Measurements from ENCODE around the gene FLT4.

FLT4 gene

DNA sequence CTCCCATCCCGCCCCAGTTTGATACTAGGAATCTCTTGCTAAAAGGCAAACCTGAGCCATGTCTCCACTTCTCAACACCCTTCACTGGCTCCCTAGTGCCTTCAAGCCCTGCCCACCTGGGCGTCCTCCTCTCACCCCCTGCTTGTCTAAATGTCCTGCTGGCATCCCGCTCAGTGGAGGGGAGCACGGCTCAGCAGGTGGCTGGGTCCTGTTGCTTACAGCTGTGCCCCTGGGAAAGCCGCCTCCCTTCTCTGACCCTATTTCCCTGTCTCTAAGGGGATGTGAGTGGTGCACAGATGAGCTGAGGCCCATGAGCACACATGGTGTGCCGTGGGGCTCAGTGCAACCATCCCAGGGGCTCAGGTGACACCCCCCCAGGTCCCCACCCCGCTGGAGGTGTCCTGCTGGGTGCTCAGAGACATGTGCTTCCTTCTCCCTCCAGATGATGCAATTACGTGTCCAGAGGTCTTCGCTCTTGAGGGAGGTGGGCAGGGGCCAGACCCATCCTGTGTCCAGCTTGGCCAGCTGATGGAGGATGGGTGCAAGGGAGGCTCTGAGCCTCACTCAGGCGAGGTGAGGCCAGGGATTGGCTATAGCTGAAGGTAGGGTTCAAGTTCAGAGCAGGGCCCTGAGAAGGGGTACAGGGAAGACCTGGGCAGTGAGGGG lies 24.1 kb downstream of the FLT4 start:
- TF ChIP-seq, protein P1, sequence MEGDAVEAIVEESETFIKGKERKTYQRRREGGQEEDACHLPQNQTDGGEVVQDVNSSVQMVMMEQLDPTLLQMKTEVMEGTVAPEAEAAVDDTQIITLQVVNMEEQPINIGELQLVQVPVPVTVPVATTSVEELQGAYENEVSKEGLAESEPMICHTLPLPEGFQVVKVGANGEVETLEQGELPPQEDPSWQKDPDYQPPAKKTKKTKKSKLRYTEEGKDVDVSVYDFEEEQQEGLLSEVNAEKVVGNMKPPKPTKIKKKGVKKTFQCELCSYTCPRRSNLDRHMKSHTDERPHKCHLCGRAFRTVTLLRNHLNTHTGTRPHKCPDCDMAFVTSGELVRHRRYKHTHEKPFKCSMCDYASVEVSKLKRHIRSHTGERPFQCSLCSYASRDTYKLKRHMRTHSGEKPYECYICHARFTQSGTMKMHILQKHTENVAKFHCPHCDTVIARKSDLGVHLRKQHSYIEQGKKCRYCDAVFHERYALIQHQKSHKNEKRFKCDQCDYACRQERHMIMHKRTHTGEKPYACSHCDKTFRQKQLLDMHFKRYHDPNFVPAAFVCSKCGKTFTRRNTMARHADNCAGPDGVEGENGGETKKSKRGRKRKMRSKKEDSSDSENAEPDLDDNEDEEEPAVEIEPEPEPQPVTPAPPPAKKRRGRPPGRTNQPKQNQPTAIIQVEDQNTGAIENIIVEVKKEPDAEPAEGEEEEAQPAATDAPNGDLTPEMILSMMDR (IDR thresholded peaks at IDR 0.05; ENCODE audit: insufficient read depth, low read depth, low read length, missing control alignments) = no peak

DNA sequence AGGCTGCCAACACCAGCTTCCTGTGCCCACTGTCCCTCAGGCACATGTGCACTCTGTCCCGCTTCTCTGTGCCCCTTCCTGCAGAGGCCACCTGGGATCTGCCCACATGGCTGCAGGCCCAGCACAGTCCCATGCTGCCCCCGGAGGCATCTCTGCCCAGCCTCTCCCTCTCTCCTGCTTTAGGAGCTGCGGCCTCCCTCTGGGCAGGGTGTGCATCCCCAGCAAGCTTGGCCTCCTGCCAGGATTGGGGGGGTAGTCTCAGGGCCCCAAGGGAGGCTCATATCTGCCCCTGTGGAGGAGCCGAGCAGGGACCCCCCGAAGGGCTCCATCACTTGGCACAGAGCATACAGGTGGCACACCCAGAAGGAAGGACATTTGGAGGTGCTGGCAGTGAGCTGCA lies 24.8 kb downstream of the FLT4 start:
- no peak for DNase-seq (ENCODE audit: low read depth)
- H3K4me3 ChIP-seq (ENCODE audit: low read length) = no peak overlapping the region
- TF ChIP-seq, protein P1 (IDR thresholded peaks at IDR 0.05; ENCODE audit: insufficient read depth, low read depth, low read length, missing control alignments) = no peak

More for the DNA sequence above, 24.1 kb downstream of the FLT4 start:
- H3K4me3 ChIP-seq (ENCODE audit: low read length) = no peak overlapping the region
- DNase-seq (ENCODE audit: low read depth) = no peak

DNA sequence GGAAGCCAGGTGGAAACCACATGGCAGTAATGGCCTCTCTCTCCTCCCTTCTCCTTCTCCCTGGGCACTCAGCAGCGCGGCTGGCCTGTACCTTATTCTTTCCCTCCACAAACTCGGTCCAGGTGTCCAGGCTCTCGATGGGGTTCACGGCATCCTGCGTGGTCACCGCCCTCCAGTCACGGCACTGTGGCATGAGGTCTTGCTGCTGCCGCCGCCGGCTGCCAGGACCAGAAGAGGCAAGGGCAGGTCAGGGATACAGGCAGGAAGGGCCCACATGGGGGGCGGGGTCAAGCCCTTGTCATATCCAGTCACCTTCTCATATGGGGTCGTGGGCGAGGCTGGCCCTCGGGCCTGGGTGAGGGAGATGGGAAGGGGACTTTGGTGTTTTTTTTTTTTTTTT lies 25.6 kb downstream of the FLT4 start:
- TF ChIP-seq, protein P1 (IDR thresholded peaks at IDR 0.05; ENCODE audit: insufficient read depth, low read depth, low read length, missing control alignments) = no peak
- H3K4me3 ChIP-seq (ENCODE audit: low read length) = no peak overlapping the region
- no peak for DNase-seq (ENCODE audit: low read depth)

DNA sequence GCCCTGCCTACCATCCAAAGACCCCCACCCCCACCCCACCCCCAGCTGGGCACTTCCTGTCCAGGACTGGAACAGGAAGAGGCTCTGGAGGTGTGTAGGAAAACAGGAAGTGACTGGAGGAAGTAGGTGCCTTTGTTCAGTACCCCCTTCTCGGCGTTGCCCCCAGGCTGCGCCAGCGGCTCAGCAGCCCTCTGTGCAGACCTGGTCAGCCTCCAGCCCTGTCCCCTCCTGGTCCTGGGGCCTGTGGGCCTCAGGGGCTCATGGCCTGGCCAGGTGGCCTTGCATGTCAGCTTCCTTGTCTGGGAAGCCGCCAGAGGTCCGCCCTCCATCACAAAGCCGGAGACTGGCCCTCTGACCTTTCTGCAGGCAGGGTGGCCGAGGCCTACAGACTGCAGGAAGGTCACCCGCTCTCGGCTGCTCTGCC lies 26.0 kb downstream of the FLT4 start:
- TF ChIP-seq, protein P1 (IDR thresholded peaks at IDR 0.05; ENCODE audit: insufficient read depth, low read depth, low read length, missing control alignments) = no peak
- H3K4me3 ChIP-seq (ENCODE audit: low read length) = no peak overlapping the region
- no peak for DNase-seq (ENCODE audit: low read depth)

DNA sequence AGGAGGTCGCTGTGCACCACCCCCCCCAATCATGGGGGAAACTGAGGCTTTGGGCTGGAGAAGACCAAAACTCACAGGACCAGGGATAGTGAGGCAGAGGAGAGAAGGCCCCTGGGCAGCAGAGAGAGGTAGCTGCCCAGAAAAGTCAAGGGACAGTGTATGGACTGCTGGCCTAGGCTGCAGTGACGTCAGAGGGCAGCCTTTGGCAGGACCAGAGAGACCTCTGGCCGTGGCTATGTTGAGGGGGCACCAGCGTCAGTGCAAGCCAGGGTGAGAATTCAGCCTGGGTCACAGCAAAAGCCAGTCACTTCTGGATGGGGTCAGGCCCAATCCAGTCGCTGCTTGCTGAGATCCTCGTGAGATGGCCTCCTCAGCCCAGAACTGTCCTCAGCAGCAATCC lies 26.5 kb downstream of the FLT4 start:
- DNase-seq (ENCODE audit: low read depth) = no peak
- TF ChIP-seq, protein P1 (IDR thresholded peaks at IDR 0.05; ENCODE audit: insufficient read depth, low read depth, low read length, missing control alignments) = no peak
- H3K4me3 ChIP-seq (ENCODE audit: low read length) = no peak overlapping the region

DNA sequence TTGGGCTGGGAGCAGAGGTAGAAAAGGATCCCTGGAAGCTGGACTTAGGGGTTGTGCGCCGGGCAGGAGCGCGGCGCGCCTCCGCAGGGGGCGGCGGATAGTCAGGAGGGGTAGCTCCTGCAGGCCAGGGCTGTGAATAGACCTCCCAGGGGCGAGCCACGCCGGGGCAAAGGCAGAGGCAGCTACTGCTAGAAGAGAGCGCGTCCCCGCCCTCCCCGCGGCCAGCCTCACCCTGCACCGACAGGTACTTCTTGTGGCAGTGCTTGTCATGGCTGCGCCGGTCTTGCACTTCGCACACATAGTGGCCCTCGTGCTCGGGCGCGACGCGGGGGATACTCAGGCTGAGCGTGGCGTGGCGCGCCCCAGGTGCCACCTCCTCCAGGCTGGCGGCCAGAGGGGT lies 28.1 kb downstream of the FLT4 start:
- no peak for DNase-seq (ENCODE audit: low read depth)
- TF ChIP-seq, protein P1 (IDR thresholded peaks at IDR 0.05; ENCODE audit: insufficient read depth, low read depth, low read length, missing control alignments) = no peak
- no peak overlapping the region for H3K4me3 ChIP-seq (ENCODE audit: low read length)

DNA sequence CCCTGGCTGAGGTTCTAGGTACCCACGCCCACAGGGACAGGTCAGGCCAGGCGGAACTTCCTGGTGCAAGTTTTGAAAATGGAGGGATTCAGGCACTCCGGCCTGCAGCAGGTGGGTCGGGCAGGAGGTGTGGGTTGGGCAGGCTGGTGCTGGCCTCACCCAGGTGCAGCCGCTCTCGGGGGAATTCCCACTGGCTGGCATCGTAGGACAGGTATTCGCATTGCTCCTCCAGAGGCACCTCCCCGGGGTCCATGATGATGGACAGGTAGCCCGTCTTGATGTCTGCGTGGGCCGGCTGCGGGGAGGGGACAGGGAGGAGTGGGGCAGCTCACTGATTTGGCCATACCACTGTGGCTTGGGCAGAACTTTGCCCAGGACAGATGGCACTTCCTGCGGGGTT lies 29.4 kb downstream of the FLT4 start:
- TF ChIP-seq, protein P1 (IDR thresholded peaks at IDR 0.05; ENCODE audit: insufficient read depth, low read depth, low read length, missing control alignments) = no peak
- H3K4me3 ChIP-seq (ENCODE audit: low read length) = no peak overlapping the region
- DNase-seq (ENCODE audit: low read depth) = no peak
